T-cell (primary cell): Measurements from ENCODE around the gene PRIMA1. TPM values are rescaled to one million over a fixed set of nuclear protein-coding genes. Genes with fewer than 3 reads are reported as not detected.

ENCODE experiments used
- ATAC-seq, 4 experiments: fragments of 200-7000 bp in 3 of 4; fragments of 150-1000 bp in 1 of 4; cut with Tn5 transposase; replicated peaks in 1 of 4; 1 replicate in 3 of 4; 2 replicates in 1 of 4; pipeline ENCODE4 v1.10.0; 2021; ENCODE audit warnings: moderate library complexity in 3 of 4, mild to moderate bottlenecking in 2 of 4, moderate number of reproducible peaks in 1 of 4
- CTCF ChIA-PET, 2 donors: fragments of 300-600 bp; sonication (Branson Sonifier 250); formaldehyde crosslinking; loops; one replicate each; lab custom pipeline; 2022; ENCODE audit warnings: antibody characterized with exemption in 2 of 2; lab: Charles Lee
- POLR2A ChIA-PET, 2 donors: fragments of 300-600 bp; sonication (Branson Sonifier 250); formaldehyde crosslinking; loops; one replicate each; lab custom pipeline; 2022; ENCODE audit warnings: antibody characterized with exemption in 2 of 2; lab: Charles Lee
- DNase-seq, 35 experiments: peaks; one replicate each; pipeline versions ENCODE4 v3.0.0 to v3.0.0-alpha.2; 2013 to 2023
- H3K27ac ChIP-seq: one replicate; pipeline ENCODE4 v1.5.1; 2013; ENCODE audit warnings: low read length
- H3K27me3 ChIP-seq, 2 experiments: replicated peaks in 1 of 2; 1 replicate in 1 of 2; 2 replicates in 1 of 2; pipeline versions ENCODE4 v1.6.1 to v1.7.0; 2013; ENCODE audit warnings: low read length in 1 of 2, mixed read lengths in 1 of 2; ENCODE audit not compliant: control insufficient read depth in 2 of 2, insufficient read depth in 2 of 2; ENCODE audit errors: extremely low read depth in 1 of 2
- H3K36me3 ChIP-seq, 2 donors: 1 replicate in 1 of 2; 2 replicates in 1 of 2; pipeline versions ENCODE4 v1.6.1 to v1.7.0; 2013; ENCODE audit warnings: low read length in 1 of 2; ENCODE audit not compliant: control insufficient read depth in 2 of 2, insufficient read depth in 1 of 2; ENCODE audit errors: extremely low read depth in 1 of 2
- H3K4me1 ChIP-seq, 2 experiments: 1 replicate in 1 of 2; 2 replicates in 1 of 2; pipeline versions ENCODE4 v1.6.1 to v1.7.0; 2013; ENCODE audit warnings: low read length in 2 of 2, mixed read lengths in 1 of 2; ENCODE audit not compliant: insufficient read depth in 2 of 2, control insufficient read depth in 1 of 2; ENCODE audit errors: extremely low read depth in 1 of 2
- H3K4me3 ChIP-seq, 2 donors: 1 replicate in 1 of 2; 2 replicates in 1 of 2; pipeline versions ENCODE4 v1.5.1 to v1.7.0; 2013; ENCODE audit warnings: mild to moderate bottlenecking in 2 of 2, low read length in 1 of 2, moderate library complexity in 1 of 2; ENCODE audit not compliant: control insufficient read depth in 1 of 2; ENCODE audit errors: extremely low read depth in 1 of 2
- H3K9me3 ChIP-seq: 2 replicates; pipeline ENCODE4 v1.7.0; 2013
- H3K27ac Mint-ChIP-seq, 2 donors: one replicate each; pipeline ENCODE4 v1.8.0; 2020 to 2021; ENCODE audit warnings: mild to moderate bottlenecking in 2 of 2, mixed read lengths in 2 of 2
- H3K27me3 Mint-ChIP-seq, 2 donors: one replicate each; pipeline ENCODE4 v1.8.0; 2021 to 2022; ENCODE audit warnings: mixed read lengths in 2 of 2
- H3K36me3 Mint-ChIP-seq: one replicate; pipeline ENCODE4 v1.8.0; 2021; ENCODE audit warnings: mixed read lengths
- H3K4me1 Mint-ChIP-seq, 3 donors: one replicate each; pipeline ENCODE4 v1.8.0; 2020 to 2022; ENCODE audit warnings: mixed read lengths in 3 of 3, mild to moderate bottlenecking in 1 of 3
- H3K4me3 Mint-ChIP-seq, 3 donors: one replicate each; pipeline ENCODE4 v1.8.0; 2020 to 2022; ENCODE audit warnings: mild to moderate bottlenecking in 3 of 3, mixed read lengths in 3 of 3, moderate library complexity in 3 of 3
- H3K9me3 Mint-ChIP-seq, 3 donors: one replicate each; pipeline ENCODE4 v1.8.0; 2020 to 2022; ENCODE audit warnings: mixed read lengths in 3 of 3
- WGBS: methylation state at CpG from one replicate; pipeline ENCODE4 v1.1.5; 2013; ENCODE audit warnings: missing lambda C conversion rate; ENCODE audit not compliant: insufficient coverage; 5-methylcytosine and 5-hydroxymethylcytosine counted together
- total RNA-seq, 35 experiments: library from RNA in 6 of 35; stranded (reverse) in 6 of 35; fragments of 120-200 nt in 1 of 35; gene quantifications; one replicate each; pipeline versions ENCODE4 v1.2.1 to v1.2.4 and lab custom pipeline; 2013 to 2026

The PRIMA1 gene
- total RNA-seq, 5 donors from 2014 or later (not counting 1 experiment from before 2014, with no cell fraction given), result not detected

GRCh38 chr14:93752980-93753561 lies 35.2 kb downstream of the PRIMA1 start:
- Mint-ChIP-seq H3K27ac (no peak overlapping the region), H3K27me3 (no peaks in the 10 kb centered on the region), H3K4me1 (no peaks in the 10 kb centered on the region), H3K36me3 (no peaks in the 10 kb centered on the region), H3K4me3 (no peak overlapping the region), H3K9me3 (no peaks in the 10 kb centered on the region)
- DNase-seq (no peak), ATAC-seq (no peak)
- WGBS, result 100% methylated on average over 2 of the region's 4 CpGs
- Histone ChIP-seq H3K9me3 (no peaks in the 10 kb centered on the region), H3K27me3 (peaks cover 0 to 6% of the 10 kb centered on the region in 2 experiments), H3K36me3 (no peaks in the 10 kb centered on the region), H3K4me3 (no peak overlapping the region), H3K4me1 (no peaks in the 10 kb centered on the region), H3K27ac (no peak overlapping the region)
- ChIA-PET POLR2A (no interaction called here), CTCF (interaction anchor here in 1 of 2 donors (0.5 kb wide), 1 partner anchor 16 kb away, joined by 10 read pairs; no protein-coding TSS in a partner anchor)

DNA sequence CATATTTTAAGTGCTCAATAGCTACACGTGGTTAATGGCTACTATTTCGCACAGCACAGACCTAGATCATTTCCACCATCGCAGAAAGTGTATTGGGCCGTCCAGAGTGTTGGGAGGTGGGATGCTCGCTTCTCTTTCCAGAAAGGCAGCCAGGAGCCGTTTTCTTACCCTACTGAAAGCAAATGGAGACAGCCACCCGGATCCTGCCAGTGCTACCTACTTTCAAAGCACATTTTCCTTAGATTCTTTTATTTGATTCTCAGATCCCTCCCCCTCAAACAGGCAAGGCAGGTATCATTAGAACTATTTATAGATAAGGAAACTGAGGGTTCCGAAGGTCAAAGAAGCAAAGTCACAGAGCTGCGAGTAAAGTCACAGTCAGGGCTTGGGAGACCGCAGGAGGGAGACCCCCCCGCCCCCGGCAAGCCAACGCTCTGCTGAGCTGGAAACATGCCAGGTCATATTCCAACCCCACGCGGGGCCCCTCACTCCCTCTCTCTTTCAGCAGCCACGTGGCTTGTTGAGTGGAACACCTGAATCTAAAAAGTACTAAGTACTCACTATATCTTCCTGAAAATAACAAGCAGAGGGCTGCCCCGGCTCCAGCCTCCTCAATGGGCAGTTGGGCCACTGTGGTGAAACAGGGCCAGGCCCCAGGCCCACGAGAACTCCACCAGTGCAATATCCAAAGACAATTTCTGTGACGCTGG lies 36.2 kb downstream of the PRIMA1 start:
- H3K36me3 Mint-ChIP-seq, result no peaks in the 10 kb centered on the region
- no peak for ATAC-seq
- peaks cover 0 to 6% of the 10 kb centered on the region in 2 experiments for H3K27me3 ChIP-seq
- H3K4me1 Mint-ChIP-seq, result no peaks in the 10 kb centered on the region
- H3K9me3 ChIP-seq, result no peaks in the 10 kb centered on the region
- POLR2A ChIA-PET, result no interaction called here
- no peak overlapping the region for H3K27ac Mint-ChIP-seq
- H3K4me3 Mint-ChIP-seq, result no peak overlapping the region
- WGBS, result 71% methylated on average over 10 of the region's 19 CpGs
- no peaks in the 10 kb centered on the region for H3K27me3 Mint-ChIP-seq
- H3K27ac ChIP-seq, result no peak overlapping the region
- no peak for DNase-seq
- H3K36me3 ChIP-seq, result no peaks in the 10 kb centered on the region
- H3K4me1 ChIP-seq, result no peaks in the 10 kb centered on the region
- CTCF ChIA-PET, result no interaction called here
- no peaks in the 10 kb centered on the region for H3K9me3 Mint-ChIP-seq
- H3K4me3 ChIP-seq, result no peak overlapping the region

DNA sequence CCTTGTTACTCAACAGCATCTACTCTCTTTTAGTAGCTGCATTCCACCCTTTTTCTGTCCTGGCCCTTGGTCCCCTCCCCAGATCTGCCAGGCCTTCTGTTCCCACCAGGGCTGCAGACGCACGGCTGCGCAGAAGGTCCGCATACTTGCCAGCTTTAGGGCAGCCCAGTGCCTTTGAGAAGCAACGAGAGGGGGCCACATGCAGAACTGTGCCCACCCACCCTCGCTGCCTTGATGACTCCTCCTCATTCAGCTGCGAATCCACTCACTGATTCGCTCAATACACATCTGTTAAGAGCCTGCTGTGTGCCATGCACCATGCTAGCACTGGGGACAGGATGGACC lies 39.2 kb downstream of the PRIMA1 start:
- ATAC-seq (no peak), DNase-seq (no peak)
- ChIA-PET CTCF (no interaction called here), POLR2A (no interaction called here)
- H3K36me3 Mint-ChIP-seq, result no peaks in the 10 kb centered on the region
- no peak overlapping the region for H3K4me3 Mint-ChIP-seq
- 88% methylated on average over 8 of the region's 8 CpGs for WGBS
- Histone ChIP-seq H3K9me3 (no peaks in the 10 kb centered on the region), H3K4me1 (no peaks in the 10 kb centered on the region), H3K27me3 (peaks cover 0 to 18% of the 10 kb centered on the region in 2 experiments), H3K4me3 (no peak overlapping the region), H3K27ac (no peak overlapping the region), H3K36me3 (no peaks in the 10 kb centered on the region)
- no peak overlapping the region for H3K27ac Mint-ChIP-seq
- H3K9me3 Mint-ChIP-seq, result no peaks in the 10 kb centered on the region
- H3K4me1 Mint-ChIP-seq, result no peaks in the 10 kb centered on the region
- peaks cover 0 to 5% of the 10 kb centered on the region in 2 donors for H3K27me3 Mint-ChIP-seq

GRCh38 chr14:93748208-93749075 lies 39.8 kb downstream of the PRIMA1 start:
- CTCF ChIA-PET, result no interaction called here
- no peak for DNase-seq
- H3K4me1 ChIP-seq, result no peaks in the 10 kb centered on the region
- H3K9me3 ChIP-seq, result no peaks in the 10 kb centered on the region
- Mint-ChIP-seq H3K27me3 (peaks cover 0 to 5% of the 10 kb centered on the region in 2 donors), H3K9me3 (no peaks in the 10 kb centered on the region), H3K36me3 (no peaks in the 10 kb centered on the region), H3K4me3 (no peak overlapping the region), H3K4me1 (no peaks in the 10 kb centered on the region), H3K27ac (no peak overlapping the region)
- no peaks in the 10 kb centered on the region for H3K36me3 ChIP-seq
- POLR2A ChIA-PET, result no interaction called here
- no peak overlapping the region for H3K27ac ChIP-seq
- H3K4me3 ChIP-seq, result no peak overlapping the region
- peaks cover 0 to 19% of the 10 kb centered on the region in 2 experiments for H3K27me3 ChIP-seq
- WGBS, result 78% methylated on average over 19 of the region's 25 CpGs
- no peak for ATAC-seq

DNA sequence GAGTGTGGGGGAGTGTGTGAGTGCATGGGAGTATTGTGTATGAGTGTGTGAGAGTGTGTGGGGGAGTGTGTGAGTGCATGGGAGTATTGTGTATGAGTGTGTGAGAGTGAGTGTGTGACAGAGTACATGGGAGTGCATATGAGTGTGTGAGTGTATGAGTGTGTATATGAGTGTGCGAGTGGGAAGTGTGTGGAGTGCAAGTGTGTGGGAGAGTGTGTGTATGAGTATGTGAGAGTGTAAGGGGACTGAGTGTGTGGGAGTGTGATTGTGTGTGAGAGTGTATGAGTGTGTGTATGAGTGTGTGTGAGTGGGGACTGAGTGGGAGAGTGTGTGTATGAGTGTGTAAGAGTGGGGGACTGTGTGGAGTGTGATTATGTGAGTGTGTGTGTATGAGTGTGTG lies 40.7 kb downstream of the PRIMA1 start:
- 84% methylated on average over 1 of the region's 1 CpG for WGBS

DNA sequence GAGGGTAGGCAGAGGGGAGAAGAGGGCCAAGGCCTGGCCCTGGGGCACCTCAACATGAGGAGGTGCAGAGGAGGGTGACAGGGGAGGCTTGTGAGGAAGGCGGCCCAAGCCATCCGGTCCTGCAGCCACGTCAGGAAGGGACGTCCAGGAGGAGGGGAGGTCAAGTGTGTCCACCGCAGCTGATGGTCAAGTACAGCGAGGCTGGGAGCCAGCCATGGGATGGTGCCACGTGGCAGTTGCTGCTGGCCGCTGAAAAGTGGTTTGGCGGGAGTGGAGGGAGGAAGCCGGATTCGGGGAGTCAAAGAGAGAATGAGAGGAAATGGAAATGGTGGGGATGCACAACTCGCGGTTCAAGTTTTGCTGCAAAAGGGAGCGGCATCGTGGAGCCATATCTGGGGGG lies 41.2 kb downstream of the PRIMA1 start:
- ChIA-PET CTCF (no interaction called here), POLR2A (no interaction called here)
- Histone ChIP-seq H3K27me3 (peaks cover 0 to 19% of the 10 kb centered on the region in 2 experiments), H3K9me3 (no peaks in the 10 kb centered on the region), H3K36me3 (no peaks in the 10 kb centered on the region), H3K27ac (no peak overlapping the region), H3K4me3 (no peak overlapping the region), H3K4me1 (no peaks in the 10 kb centered on the region)
- no peaks in the 10 kb centered on the region for H3K4me1 Mint-ChIP-seq
- H3K36me3 Mint-ChIP-seq, result no peaks in the 10 kb centered on the region
- DNase-seq, result no peak
- peaks cover 4 to 7% of the 10 kb centered on the region in 2 donors for H3K27me3 Mint-ChIP-seq
- ATAC-seq, result no peak
- no peaks in the 10 kb centered on the region for H3K9me3 Mint-ChIP-seq
- no peak overlapping the region for H3K4me3 Mint-ChIP-seq
- WGBS, result 84% methylated on average over 14 of the region's 15 CpGs
- H3K27ac Mint-ChIP-seq, result no peak overlapping the region

More for the DNA sequence above, 40.7 kb downstream of the PRIMA1 start:
- Mint-ChIP-seq H3K27ac (no peak overlapping the region), H3K27me3 (peaks cover 3 to 7% of the 10 kb centered on the region in 2 donors), H3K4me3 (no peak overlapping the region), H3K36me3 (no peaks in the 10 kb centered on the region), H3K9me3 (no peaks in the 10 kb centered on the region), H3K4me1 (no peaks in the 10 kb centered on the region)
- Histone ChIP-seq H3K36me3 (no peaks in the 10 kb centered on the region), H3K27me3 (peaks cover 0 to 19% of the 10 kb centered on the region in 2 experiments), H3K9me3 (no peaks in the 10 kb centered on the region), H3K4me1 (no peaks in the 10 kb centered on the region), H3K4me3 (no peak overlapping the region), H3K27ac (no peak overlapping the region)
- ATAC-seq (no peak), DNase-seq (no peak)
- POLR2A ChIA-PET, result no interaction called here
- CTCF ChIA-PET, result no interaction called here
